Smooth muscle cell (in vitro differentiated cells): Measurements from ENCODE around the gene SGCD. TPM values are rescaled to one million over a fixed set of nuclear protein-coding genes. Genes with fewer than 3 reads are reported as not detected.
A peak's percentile ranks its signal among the peaks of the same experiment; 100 is the strongest.

Source experiments
- DNase-seq: peaks from one replicate; lab custom pipeline; 2025; ENCODE audit not compliant: unreplicated experiment; lab: John Stamatoyannopoulos, UW
- H2AFZ ChIP-seq: fragments of 200-600 bp; sonication (generic); 2 replicates; pipeline ENCODE4 v1.6.0; 2016; ENCODE audit warnings: antibody characterized with exemption, low read depth, mild to moderate bottlenecking
- H3F3A ChIP-seq: fragments of 200-600 bp; sonication (generic); 2 replicates; pipeline ENCODE4 v1.6.0; 2017; ENCODE audit warnings: antibody characterized with exemption, low read depth
- H3K27ac ChIP-seq: fragments of 200-600 bp; sonication (generic); 2 replicates; pipeline ENCODE4 v1.5.1; 2016; ENCODE audit warnings: low read depth, mild to moderate bottlenecking
- H3K27me3 ChIP-seq: fragments of 200-600 bp; sonication (generic); 2 replicates; pipeline ENCODE4 v1.6.1; 2016; ENCODE audit warnings: low read depth, mild to moderate bottlenecking
- H3K36me3 ChIP-seq: fragments of 200-600 bp; sonication (generic); 2 replicates; pipeline ENCODE4 v1.5.1; 2016; ENCODE audit warnings: low read depth
- H3K4me1 ChIP-seq: fragments of 200-600 bp; sonication (generic); 2 replicates; pipeline ENCODE4 v1.5.1; 2016; ENCODE audit warnings: low read depth
- H3K4me2 ChIP-seq: fragments of 200-600 bp; sonication (generic); 2 replicates; pipeline ENCODE4 v1.6.0; 2016; ENCODE audit warnings: mild to moderate bottlenecking
- H3K4me3 ChIP-seq: fragments of 200-600 bp; sonication (generic); 2 replicates; pipeline ENCODE4 v1.5.1; 2016; ENCODE audit warnings: mild to moderate bottlenecking
- H3K79me2 ChIP-seq: fragments of 200-600 bp; sonication (generic); 2 replicates; pipeline ENCODE4 v1.6.0; 2016; ENCODE audit warnings: low read depth, mild to moderate bottlenecking
- H3K9ac ChIP-seq: fragments of 200-600 bp; sonication (generic); 2 replicates; pipeline ENCODE4 v1.6.0; 2016; ENCODE audit warnings: low read depth
- H3K9me3 ChIP-seq: fragments of 200-600 bp; sonication (generic); replicated peaks from 2 replicates; pipeline ENCODE4 v1.5.1; 2016; ENCODE audit warnings: low read depth
- H4K20me1 ChIP-seq: fragments of 200-600 bp; sonication (generic); 2 replicates; pipeline ENCODE4 v1.6.0; 2016; ENCODE audit warnings: low read depth
- CTCF ChIP-seq: fragments of 200-600 bp; sonication (generic); IDR thresholded peaks from 2 replicates; pipeline ENCODE4 v1.5.1; 2017; ENCODE audit warnings: borderline replicate concordance, mild to moderate bottlenecking, antibody characterized with exemption; ENCODE audit not compliant: insufficient read depth, poor library complexity, severe bottlenecking
- WGBS: methylation state at CpG from one replicate; pipeline ENCODE4 v1.1.7; 2016; ENCODE audit warnings: low lambda C conversion rate; 5-methylcytosine and 5-hydroxymethylcytosine counted together
- polyA plus RNA-seq: library from polyadenylated mRNA; unstranded; fragments of >200 nt; fragmentation: Nextera tagmentation; extraction: Ambion mirVana; gene quantifications from 2 replicates; pipeline ENCODE4 v1.2.1, GENCODE V29; 2016
- total RNA-seq: library from RNA; depleted of rRNA; stranded (reverse); fragments of >200 nt; gene quantifications from 2 replicates; pipeline ENCODE4 v1.2.3, GENCODE V29; 2014

Gene SGCD
- total and polyA plus RNA-seq, 2 experiments from 2014 or later, result 1.6 to 3.5 TPM

- Histone ChIP-seq H3F3A (no peaks in the 10 kb centered on the region), H3K9me3 (peaks cover 8% of the 10 kb centered on the region), H3K4me1 (no peaks in the 10 kb centered on the region), H3K4me3 (no peak overlapping the region), H2AFZ (no peak overlapping the region), H3K27ac (no peak overlapping the region), H3K27me3 (no peaks in the 10 kb centered on the region), H3K79me2 (no peaks in the 10 kb centered on the region), H3K36me3 (no peaks in the 10 kb centered on the region), H4K20me1 (no peaks in the 10 kb centered on the region), H3K9ac (no peak overlapping the region), H3K4me2 (no peak overlapping the region)
- no peak for TF ChIP-seq CTCF
- no peak for DNase-seq
- WGBS, result 85% methylated on average over 2 of the region's 2 CpGs
These were observed 159.7 kb downstream of the SGCD start for GRCh38 chr5:156486394-156487238.

- H4K20me1 ChIP-seq, result no peaks in the 10 kb centered on the region
These were observed 164.8 kb downstream of the SGCD start for GRCh38 chr5:156491766-156492165.

GRCh38 chr5:156496291-156496690 is 169.3 kb downstream of the SGCD start:
- Histone ChIP-seq H3K4me3 (no peak overlapping the region), H3K4me2 (peak overlapping the region; percentile 2), H3F3A (peaks cover 3% of the 10 kb centered on the region), H4K20me1 (no peaks in the 10 kb centered on the region), H2AFZ (peak overlapping the region; percentile 47), H3K36me3 (no peaks in the 10 kb centered on the region), H3K9me3 (no peaks in the 10 kb centered on the region), H3K27me3 (no peaks in the 10 kb centered on the region), H3K27ac (peak overlapping the region; percentile 63), H3K9ac (no peak overlapping the region), H3K79me2 (no peaks in the 10 kb centered on the region), H3K4me1 (no peaks in the 10 kb centered on the region)
- 28% methylated on average over 3 of the region's 3 CpGs for WGBS
- DNase-seq, result no peak
- TF ChIP-seq CTCF, result no peak

More at GRCh38 chr5:156491766-156492165, 164.8 kb downstream of the SGCD start:
- no peak for TF ChIP-seq CTCF
- Histone ChIP-seq H3K4me2 (no peak overlapping the region), H3K27me3 (no peaks in the 10 kb centered on the region), H3K9me3 (peaks cover 8% of the 10 kb centered on the region), H3K4me3 (no peak overlapping the region), H2AFZ (no peak overlapping the region), H3K27ac (no peak overlapping the region), H3K36me3 (no peaks in the 10 kb centered on the region), H3K4me1 (no peaks in the 10 kb centered on the region), H3K9ac (no peak overlapping the region), H3K79me2 (no peaks in the 10 kb centered on the region), H3F3A (peaks cover 3% of the 10 kb centered on the region)
- WGBS, result 54% methylated on average over 1 of the region's 1 CpG
- no peak for DNase-seq
